Measurements from ENCODE around the gene FOXL1. TPM values are rescaled to one million over a fixed set of nuclear protein-coding genes. Genes with fewer than 3 reads are reported as not detected.
A peak's percentile ranks its signal among the peaks of the same experiment; 100 is the strongest.

Gene FOXL1
- total and polyA plus RNA-seq, 2 of the 13 experiments (the other 11 are each of a cell fraction or from before 2014, with no cell fraction given) = not detected

GRCh38 chr16:86555704-86556075 is 22.7 kb upstream of the FOXL1 start:
- no peak for FAIRE-seq
- Histone ChIP-seq H3K9me3 (ENCODE audit: low read length) (no peaks in the 10 kb centered on the region), H3K4me2 (ENCODE audit: low read depth, low read length) (peak overlapping the region; percentile 89), H3K9ac (ENCODE audit: insufficient read depth, low read depth, low read length) (peak overlapping the region; percentile 91), H3K79me2 (ENCODE audit: insufficient read depth, low read length) (peaks cover 9% of the 10 kb centered on the region), H3K4me3 (replicated peaks in 1 of 3; ENCODE audit: insufficient read depth in 1 of 3, low read depth in 2 of 3, low read length in 3 of 3) (peak overlapping the region; percentile 80 to 94 (median 94)), H3K27ac (ENCODE audit: extremely low read length, insufficient read depth, low read length) (no peak overlapping the region), H3K36me3 (replicated peaks in 1 of 2; ENCODE audit: control insufficient read depth in 1 of 2, insufficient read depth in 2 of 2, low read length in 2 of 2) (peaks cover 1 to 12% of the 10 kb centered on the region in 2 experiments; a peak in 3 of 5 replicates), H3K27me3 (ENCODE audit: control insufficient read depth in 1 of 2, insufficient read depth in 2 of 2, low read length in 2 of 2) (peaks cover 0 to 6% of the 10 kb centered on the region in 2 experiments; a peak in 2 of 5 replicates), H4K20me1 (ENCODE audit: insufficient read depth, low read length) (no peaks in the 10 kb centered on the region), H3K4me1 (ENCODE audit: insufficient read depth, low read length) (peaks cover 15% of the 10 kb centered on the region), H2AFZ (ENCODE audit: low read length) (peak overlapping the region; percentile 21)
- ChIA-PET CTCF (ENCODE audit: low intra/inter-chr PET ratio, low total read pairs) (interaction anchor here (1.8 kb wide), 1 partner anchor 8 kb away, joined by 7 read pairs; no protein-coding TSS in a partner anchor), POLR2A (no interaction called here)
- no TSS peak for BruUV-seq (replicated peaks)
- in situ Hi-C loops (cut with HindIII; ENCODE audit: extremely low pct_ligation_motif_present, low pct_unique_long_range_greater_than_20kb) = no loop called here
- no peak for ATAC-seq
- no peak for DNase-seq (ENCODE audit: low spot score)
- 30% methylated on average over 16 of the region's 17 CpGs for WGBS (ENCODE audit: low lambda C conversion rate)
- intact Hi-C loops (cut with micrococcal nuclease; ENCODE audit: unreplicated experiment) = no loop called here
- TF ChIP-seq MATR3 (CRISPR knock-in tag; IDR thresholded peaks at IDR 0.05) (no peak), ZNF580 (CRISPR knock-in tag; IDR thresholded peaks at IDR 0.05; ENCODE audit: borderline replicate concordance, low read depth) (no peak), GPBP1L1 (CRISPR knock-in tag; IDR thresholded peaks at IDR 0.05) (no peak), DZIP1 (CRISPR knock-in tag; IDR thresholded peaks at IDR 0.05) (no peak), IKZF1 (IDR thresholded peaks at IDR 0.05) (no peak), XBP1 (CRISPR knock-in tag; IDR thresholded peaks at IDR 0.05) (no peak), ZNF280B (CRISPR knock-in tag; IDR thresholded peaks at IDR 0.05; ENCODE audit: borderline replicate concordance) (no peak), TP53 (CRISPR knock-in tag; conservative IDR thresholded peaks at IDR 0.05) (no peak), FOSL1 (CRISPR knock-in tag; IDR thresholded peaks at IDR 0.05; ENCODE audit: borderline replicate concordance) (no peak), MEIS1 (CRISPR knock-in tag; IDR thresholded peaks at IDR 0.05; ENCODE audit: borderline replicate concordance) (no peak), NFIC (IDR thresholded peaks at IDR 0.05; ENCODE audit: low read length) (no peak), RFX3 (CRISPR knock-in tag; IDR thresholded peaks at IDR 0.05) (no peak), ZBTB33 (CRISPR knock-in tag; IDR thresholded peaks at IDR 0.05) (no peak), ZNF713 (CRISPR knock-in tag; IDR thresholded peaks at IDR 0.05) (no peak), ZNF224 (CRISPR knock-in tag; IDR thresholded peaks at IDR 0.05) (no peak), ZNF263 (CRISPR knock-in tag; IDR thresholded peaks at IDR 0.05) (no peak), ZFP36L1 (CRISPR knock-in tag; IDR thresholded peaks at IDR 0.05) (0 out of 2 replicates have a peak, but pooled peaks have one; percentile 0), ZNF674 (CRISPR knock-in tag; IDR thresholded peaks at IDR 0.05; ENCODE audit: low read depth) (peak; percentile 18; the same call in 1 of the 2 replicates), ZBTB8A (CRISPR knock-in tag; IDR thresholded peaks at IDR 0.05; ENCODE audit: borderline replicate concordance, low read depth) (no peak)
